VCaP (cell line): ENCODE results near the gene TSC22D2.

Experiments
- H3K27ac ChIP-seq: fragments of 450-650 bp; 2 replicates; pipeline ENCODE4 v1.5.1; 2017
- CTCF ChIP-seq: fragments of 450-650 bp; conservative IDR thresholded peaks from 2 replicates; pipeline ENCODE4 v1.5.1; 2017; ENCODE audit warnings: mild to moderate bottlenecking, moderate library complexity

TSC22D2 gene

GRCh38 chr3:150509780-150510179 lies 101.7 kb downstream of the TSC22D2 start:
- no peak overlapping the region for H3K27ac ChIP-seq
- no peak for TF ChIP-seq CTCF

- no peak overlapping the region for H3K27ac ChIP-seq
Observed at GRCh38 chr3:150511122-150511821, 103.2 kb downstream of the TSC22D2 start.

GRCh38 chr3:150515210-150515609 lies 107.1 kb downstream of the TSC22D2 start:
- no peak overlapping the region for H3K27ac ChIP-seq
- TF ChIP-seq CTCF: no peak

More at GRCh38 chr3:150511122-150511821, 103.2 kb downstream of the TSC22D2 start:
- no peak for TF ChIP-seq CTCF
